HG03095 (cell line): ENCODE measurements around the gene UCN.
"Not testable (repeated sequence)": the region's sequence is repeated elsewhere in the genome, so short reads cannot be mapped to it uniquely, and the experiment has no call there.

Experiments used
- ATAC-seq: cut with Tn5 transposase; IDR thresholded peaks from one replicate; pipeline ENCODE4 v1.9.1; 2021; ENCODE audit warnings: moderate library complexity; ENCODE audit not compliant: unreplicated experiment

Gene UCN, protein sequence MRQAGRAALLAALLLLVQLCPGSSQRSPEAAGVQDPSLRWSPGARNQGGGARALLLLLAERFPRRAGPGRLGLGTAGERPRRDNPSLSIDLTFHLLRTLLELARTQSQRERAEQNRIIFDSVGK

DNA sequence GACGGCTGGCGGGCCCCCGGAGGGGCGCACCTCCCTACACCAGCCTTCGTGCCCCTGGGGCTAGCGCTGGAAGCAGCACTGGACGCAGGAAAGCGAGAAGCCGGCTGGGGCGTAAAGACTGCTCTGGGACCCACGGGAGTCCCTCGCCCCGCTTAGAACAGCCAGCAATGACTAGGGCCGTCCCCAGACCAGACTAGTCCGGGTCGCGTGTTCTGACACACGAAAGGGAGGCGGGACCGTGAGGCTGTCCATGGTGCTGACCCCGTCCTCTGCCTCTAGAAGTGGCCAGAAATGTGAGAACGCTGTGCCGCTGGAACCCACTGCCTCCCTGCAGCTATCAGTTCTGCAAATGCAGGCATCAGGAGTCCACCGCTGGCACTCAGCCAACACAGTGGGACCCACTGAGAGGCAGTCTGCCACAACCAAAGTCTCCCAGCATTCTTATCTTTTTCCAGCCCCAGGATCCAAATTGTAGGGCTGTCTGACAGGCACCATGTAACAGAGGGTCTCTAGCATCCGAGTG, at the start of gene UCN:
UCN (minus strand) TSS at position 87 of the 523 bp plus-strand sequence. CDS start 550 bp downstream, outside the sequence.
- ATAC-seq = no peak

DNA sequence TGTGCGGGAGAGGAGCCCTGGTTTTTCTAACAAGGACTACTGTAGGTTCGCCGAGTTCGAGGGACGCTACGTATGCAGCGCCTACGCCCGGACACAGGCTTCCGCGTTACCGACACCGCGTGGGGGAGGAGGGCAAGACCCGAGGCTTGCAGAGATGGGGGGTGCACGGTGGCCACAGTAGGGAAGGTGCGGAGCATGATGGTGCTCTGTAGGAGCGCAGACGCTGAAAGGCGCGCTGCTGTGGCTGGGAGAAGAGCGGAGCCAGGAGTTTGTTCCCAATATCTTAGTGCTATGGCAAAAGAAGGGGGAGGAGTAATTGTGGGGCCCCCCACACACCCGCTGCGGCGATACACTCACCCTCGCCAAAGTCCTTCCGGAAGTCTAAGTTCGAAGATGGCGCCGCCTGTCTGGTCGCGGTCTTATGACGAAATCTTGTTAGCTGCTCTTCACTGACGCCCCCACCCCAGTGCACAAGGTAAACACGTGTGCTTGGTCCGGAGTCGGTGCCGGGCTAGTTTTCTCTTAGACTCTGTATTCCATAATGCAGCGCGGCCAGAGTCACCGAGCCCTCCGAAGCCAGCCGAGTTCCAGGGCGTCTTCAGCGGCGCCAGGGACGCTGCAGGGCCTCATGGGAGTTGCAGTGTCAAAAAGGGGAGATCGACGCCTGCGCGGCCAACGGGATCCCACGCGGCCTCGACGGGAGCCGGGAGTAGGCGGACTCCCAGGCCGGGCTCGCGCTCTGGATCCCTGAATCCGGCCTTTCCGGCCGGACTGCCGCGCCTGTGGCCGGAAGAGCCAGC, 48.3 kb upstream of the UCN start, which contains the start of gene GTF3C2:
GTF3C2 (minus strand) TSS at position 383 of the 800 bp plus-strand sequence. CDS start 13,210 bp downstream, outside the sequence.
- peak; percentile 79 for ATAC-seq

DNA sequence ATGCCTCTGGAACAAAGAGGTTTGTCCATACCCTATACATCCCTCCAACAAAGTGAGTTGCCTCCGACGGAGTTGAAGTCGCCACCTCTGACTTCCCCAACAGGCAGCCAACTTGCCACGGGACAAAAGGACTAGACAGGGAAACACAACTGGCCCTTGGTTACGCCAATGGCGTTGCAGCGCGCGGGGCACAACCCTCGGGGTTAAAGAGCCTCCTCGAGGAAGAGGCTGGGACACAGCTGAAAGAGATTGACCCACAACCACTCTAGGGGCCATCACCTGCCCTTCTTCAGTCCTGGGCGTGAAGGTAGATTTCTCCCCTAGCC, 47.8 kb upstream of the UCN start:
- peak; percentile 31 for ATAC-seq

DNA sequence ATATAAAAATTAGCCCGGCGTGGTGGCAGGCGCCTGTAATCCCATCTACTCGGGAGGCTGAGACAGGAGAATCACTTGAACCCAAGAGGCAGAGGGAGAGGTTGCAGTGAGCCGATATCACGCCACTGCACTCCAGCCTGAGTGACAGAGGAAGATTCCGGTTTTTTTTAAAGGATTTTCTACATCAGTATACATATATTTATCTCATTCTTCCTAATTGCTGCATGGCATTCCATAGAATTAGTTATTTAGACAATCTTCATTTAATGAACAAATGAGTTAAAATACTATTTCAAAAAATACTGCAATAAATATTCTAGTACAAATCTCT, 46.3 kb upstream of the UCN start:
- ATAC-seq = no peak

DNA sequence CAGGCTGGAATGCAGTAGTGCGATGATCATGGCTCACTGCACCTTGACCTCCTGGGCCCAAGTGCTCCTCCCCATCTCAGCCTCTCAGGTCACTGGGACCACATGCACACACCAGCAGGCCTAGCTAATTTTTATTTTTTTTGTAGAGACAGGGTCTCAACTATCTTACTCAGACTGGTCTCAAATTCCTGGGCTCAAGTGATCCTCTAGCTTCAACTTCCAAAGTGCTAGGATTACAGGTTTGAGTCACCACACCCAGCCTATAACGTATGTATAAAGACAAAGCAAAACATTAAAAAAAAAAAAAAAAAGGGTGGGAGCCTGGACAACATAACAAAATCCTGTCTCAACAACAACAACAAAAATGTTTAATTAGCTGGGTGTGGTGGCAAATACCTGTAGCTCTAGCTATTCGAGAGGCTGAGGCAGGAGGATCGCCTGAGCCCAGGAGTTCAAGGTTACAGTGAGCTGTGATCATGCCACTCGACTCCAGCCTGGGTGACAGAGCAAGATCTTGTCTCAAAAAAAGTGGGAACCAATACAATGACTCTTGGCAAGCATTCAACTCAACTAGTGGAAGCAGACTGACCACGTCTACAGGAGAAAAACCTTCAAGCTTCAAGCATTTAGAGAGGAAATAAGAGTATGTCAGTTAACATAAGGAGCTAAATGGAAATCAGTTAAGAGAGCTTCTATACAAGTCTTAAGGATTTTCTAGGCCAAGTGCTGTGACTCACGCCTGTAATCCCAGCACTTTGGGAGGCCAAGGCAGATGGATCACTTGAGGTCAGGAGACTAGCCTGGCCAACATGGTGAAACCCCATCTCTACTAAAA, 45.7 kb upstream of the UCN start:
- ATAC-seq = no peak

DNA sequence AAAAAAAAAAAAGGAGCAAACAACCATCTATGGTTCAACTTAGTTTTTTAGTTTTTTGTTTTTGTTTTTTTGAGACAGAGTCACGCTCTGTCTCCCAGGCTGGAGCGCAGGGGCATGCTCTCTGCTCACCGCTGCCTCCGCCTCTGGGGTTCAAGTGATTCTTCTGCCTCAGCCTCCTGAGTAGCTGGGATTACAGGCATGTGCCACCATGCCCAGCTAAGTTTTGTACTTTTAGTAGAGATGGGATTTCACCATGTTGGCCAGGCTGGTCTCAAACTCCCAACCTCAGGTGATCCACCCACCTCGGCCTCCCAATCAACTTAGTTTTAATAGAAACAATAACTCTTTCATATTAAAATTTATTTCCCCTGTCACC, 45.1 kb upstream of the UCN start:
- not testable (repeated sequence) for ATAC-seq

DNA sequence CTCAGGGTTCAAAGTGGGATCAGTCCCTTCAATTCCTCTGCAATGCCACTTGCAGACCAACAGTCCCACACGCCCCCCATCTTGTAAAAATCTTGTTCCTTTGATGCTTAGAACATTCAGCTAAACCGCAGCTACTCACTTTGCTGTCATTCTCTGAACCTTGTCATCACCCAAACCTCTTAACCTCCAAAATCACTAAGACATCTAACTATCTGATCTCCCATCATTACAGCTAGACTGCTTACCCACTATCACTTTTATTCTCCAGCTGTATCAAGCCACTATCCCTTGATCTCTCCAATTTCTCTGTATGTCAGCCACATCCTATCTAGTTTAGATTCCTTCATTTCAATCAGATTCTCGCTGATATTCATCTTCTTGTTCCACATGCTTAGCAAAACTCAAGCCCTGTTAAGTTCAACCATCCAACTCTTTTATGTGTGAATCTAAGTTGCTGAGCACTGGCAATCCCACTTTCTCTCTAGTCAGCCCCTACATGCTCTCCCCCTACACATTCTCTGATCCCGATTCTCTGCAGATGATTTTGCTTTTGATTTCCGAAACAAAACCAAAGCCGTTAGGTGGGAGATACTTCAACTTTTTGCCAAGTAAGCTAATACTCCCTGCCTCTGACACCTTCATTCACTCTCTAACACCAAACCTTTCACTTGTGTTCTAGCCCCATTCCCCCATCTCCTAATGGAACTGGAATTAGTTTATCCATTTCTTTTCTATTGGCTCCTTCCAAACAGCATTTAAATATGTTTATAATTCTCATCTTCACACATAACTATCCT, 43.8 kb upstream of the UCN start:
- no peak for ATAC-seq

DNA sequence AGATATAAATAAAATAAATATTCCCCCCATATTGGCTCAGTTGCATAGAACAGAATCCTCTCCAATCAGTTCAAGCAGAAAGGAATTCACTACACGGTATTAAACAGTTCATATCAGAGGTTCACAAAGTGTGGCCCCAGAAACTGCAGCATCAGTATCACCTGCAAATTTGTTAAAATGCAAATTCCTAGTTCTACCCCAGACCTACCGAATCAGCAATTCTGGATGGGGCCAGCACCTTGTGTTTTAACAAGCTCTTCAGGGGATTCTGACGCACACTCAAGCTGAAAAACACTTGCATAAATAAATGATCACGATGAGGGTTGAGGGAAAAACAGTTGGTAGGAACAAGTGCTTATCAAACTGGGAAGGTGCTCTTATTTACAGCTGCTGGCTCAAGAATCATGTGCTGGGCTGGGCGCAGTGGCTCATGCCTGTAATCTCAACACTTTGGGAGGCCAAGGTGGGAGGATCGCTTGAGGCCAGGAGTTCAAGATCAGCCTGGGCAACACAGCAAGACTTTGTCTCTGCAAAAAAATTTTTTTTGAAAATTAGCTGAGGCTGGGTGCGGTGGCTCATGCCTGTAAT, 42.0 kb upstream of the UCN start:
- ATAC-seq = no peak

DNA sequence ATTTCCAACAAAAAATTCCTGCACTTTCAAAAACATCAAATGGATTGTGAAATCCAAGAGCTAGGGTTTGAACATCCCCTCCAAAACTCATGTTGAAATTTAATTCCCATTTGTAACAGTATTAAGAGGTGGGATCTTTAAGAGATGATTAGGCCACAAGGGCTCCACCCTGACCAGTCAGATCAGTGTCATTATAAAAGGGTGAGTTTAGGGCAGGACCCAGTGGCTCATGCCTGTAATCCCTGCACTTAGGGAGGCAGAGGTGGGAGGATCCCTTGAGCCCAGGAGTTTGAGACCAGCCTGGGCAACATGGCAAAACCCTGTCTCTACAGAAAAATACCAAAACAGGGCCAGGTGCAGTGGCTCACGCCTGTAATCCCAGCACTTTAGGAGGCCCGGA, 39.4 kb upstream of the UCN start:
- ATAC-seq = no peak

DNA sequence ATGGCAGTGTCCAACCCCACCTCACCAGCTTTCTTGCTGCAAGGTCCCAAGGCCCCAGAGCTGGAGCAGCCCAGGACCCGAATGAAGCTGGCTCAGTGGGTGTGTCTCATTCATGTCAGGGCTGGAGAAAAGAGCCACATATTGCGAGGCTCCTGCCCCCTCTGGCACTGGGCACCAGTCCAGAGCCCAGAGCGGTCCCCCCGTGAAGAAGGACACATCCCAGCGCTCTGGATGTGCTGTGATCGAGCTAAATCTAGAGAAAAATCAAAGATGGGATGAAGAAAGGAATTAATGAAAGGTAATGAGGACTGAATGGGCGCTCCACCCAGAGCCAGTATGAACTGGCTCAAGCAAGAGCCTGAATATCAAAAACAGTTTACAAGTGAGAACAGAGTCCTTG, 27.9 kb upstream of the UCN start:
- ATAC-seq = no peak

DNA sequence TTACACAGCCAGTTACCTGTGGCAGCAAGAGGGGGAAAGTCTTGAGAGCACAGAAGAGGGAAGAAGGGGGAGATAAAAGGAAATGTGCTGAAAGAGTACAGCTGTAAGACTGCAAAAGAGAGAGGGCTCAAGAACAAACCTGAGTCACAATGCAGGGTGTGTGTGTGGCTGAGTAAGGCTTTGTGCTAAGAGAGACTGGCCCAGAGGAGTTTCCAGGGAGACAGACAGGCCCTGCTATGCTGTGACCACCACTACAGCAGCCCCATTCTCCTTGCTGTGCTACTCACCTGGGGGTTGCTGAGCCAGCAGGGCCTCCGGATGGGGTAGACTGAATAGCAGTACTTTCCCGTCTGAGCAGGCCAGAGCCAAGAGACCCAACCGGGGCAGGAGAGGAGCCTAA, 27.1 kb upstream of the UCN start:
- ATAC-seq = no peak

DNA sequence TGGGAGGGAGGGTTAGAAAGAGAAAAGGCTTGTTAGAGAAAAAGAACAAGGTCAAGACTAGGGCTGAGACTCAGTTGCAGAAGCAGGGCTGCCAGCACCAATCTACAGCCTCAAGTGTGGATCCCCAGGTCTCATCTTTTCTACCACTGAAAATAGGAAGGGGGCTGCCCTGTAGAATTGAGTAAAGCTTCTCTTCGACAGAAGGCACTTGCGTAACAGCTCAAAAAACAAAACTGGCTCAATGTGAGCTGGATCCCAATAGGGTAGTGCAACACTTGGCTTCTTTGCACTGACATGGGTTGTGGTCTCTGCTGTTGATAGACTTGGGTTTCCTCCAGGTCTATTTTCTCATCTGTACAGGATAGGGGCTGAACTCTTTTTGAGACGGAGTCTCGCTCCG, 16.5 kb upstream of the UCN start:
- no peak for ATAC-seq

DNA sequence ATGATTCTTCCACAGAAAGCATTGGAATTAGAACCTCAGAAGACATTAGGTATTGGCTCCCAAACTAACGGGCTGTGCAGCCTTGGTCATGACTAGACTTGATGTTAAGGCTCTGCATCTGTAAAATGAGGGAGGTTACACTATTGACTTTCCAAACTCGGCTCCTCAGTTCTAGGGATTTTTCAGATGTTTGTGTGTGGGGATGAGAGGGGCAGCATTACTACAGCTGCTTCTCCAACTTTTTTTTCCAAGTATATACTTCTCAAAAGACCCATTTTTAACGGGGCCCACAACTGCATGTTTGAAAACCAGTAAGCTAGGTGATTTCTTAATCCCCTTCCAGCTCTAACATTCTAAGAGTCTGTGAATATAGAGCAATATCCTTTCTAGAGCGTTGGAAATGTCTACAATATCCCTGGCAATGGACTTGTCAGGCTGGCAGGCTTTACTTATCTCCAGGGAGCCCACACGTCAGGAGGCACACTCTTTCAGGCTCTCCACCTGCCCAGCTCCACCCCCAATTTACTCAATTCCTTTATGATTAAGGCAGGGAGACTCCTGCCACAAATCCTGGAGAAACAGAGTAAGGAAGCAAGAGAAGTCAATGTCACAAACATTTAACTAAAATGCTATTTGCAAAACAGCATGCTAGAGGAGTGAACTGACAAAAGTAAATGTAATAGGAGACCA, 15.5 kb upstream of the UCN start:
- no peak for ATAC-seq

DNA sequence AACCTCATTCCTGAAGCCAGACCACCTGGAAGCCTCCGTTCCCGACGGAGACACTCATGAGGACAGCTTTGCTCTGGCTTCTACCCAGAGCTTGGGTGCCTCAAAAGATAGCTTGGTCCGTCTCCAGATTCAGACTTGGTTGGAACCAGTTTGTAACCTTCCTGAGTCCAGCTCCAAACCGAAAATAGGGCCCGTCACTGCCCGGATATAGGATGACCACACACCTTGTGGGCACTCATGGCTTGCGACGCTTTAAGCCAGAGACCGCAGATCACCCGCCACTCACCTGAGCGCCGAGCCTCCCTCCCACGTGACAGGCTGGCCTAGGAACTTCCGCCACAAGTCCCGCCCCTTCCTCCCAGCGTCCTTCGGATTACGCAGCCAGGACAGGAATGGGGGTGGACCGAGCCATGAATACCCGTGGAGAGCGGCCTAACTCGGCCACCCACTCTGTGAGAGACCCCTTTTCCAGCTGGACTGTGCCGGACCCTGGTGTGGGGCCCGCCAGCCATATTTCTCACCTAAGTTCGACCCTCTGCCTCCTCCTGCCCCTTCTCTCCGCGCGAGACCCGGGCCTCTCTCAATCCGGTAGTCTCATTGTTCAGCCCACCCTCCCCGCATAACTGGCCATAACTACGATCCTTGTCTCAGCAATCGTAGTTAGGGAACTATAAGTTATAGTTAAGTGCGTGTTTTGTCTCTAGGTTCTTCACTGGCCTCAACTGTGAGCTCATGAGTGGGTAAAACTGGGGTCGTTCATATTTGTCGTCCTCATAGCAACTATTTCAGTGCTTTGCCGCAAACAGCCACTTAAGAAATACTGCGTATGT, 14.7 kb upstream of the UCN start, which contains the start of gene MPV17:
MPV17 (minus strand) TSS at position 332 of the 830 bp plus-strand sequence. CDS start 580 bp downstream, outside the sequence.
- ATAC-seq = peak; percentile 93

DNA sequence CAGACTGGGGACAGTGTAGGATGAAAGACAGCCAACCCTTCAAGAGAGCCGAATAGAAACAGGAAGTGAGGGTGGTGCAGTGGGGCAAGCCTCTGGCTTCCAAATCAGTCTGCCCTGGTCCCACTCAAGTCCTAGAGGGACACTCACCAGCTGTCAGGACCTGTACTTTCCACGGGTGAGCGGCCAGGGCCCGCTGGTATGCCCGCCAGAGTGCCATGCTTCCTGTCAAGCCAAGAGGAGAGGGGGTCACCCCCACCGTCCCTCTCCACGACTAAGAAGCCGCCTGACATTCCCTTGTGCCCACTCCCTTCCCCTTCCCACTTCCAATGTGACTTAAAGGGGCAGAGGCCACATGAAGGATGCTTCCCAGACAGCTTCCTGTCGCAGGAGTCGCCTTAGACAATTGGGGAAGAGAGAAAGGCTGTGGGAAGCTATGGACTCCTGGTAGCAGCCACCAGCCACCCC, 14.1 kb upstream of the UCN start:
- no peak for ATAC-seq

DNA sequence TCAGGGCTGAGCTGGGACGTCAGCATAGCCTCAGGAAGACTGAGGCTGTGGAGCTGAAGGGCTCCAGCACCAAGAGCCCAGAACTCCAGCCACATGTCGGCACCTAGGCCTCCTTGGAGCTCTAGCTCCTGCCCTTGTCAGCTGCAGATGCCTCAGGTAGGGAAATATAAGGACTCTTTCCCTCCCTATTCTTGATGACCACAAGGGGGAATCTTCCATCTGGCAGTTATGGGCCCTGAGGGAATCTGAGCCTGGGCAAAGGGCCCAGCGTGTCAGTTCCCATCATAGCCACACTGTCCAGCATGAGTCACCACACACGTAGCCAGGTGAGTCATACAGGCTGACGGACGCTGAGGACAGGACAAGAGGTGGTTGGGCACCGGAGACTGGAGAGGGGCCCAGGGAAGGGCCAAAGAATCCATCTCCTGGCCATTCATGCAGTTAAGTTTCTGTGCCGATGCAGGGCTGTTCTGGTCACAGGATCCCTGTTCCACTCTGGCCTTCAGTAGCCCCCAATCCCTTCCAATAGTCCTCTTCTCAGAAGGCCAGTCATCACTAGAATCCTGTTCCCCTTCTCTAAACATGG, 12.8 kb upstream of the UCN start:
- no peak for ATAC-seq

DNA sequence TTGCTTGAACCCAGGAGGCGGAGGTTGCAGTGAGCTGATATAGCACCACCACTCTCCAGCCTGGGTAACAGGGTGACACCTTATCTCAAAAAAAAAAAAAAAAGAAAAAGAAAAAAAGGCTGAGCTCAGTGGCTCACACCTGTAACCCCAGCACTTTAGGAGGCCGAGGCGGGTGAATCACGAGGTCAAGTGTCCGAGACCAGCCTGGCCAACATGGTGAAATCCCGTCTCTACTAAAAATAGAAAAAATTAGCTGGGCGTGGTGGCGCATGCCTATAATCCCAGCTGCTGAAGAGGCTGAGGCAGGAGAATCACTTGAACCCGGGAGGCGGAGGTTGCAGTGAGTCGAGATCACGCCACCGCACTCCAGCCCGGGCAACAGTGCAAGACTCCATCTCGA, 11.6 kb upstream of the UCN start:
- ATAC-seq = not testable (repeated sequence)

DNA sequence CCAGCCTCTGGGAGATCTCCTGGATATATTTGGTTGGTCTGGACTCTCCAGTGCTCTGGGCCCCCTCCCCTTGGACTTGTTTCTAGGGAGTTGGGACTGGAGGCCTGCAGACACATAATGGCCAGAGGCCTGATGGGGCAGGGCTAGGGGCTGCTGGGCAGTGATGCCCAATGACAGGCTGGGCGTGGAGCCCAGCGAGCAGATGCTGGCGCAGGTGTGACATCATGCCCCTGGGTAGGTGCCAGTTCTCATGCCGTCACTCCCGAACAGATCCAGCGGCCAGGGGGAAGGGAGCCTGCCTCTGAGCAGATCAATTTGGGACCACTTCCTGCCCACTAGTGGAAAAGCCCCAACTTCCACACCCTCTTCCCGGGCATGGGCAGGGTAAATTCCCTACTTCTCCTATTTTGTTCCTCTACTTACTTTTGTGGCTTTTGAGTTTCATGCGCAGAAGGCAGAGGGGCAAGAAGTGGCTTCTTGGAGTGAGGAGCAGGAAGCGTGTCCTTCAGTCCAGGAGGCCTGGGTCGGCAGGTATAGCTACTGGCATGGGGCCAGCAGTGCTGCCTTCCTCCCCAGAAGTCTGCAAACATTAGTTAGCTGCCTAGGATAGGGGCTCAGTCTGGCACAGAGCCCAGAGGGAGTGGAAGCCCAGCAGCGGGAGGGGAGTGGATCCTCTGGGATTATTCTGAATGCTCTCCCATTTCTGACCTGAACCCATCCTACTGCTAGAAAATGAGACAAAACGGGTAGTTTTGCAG, 8.6 kb upstream of the UCN start:
- ATAC-seq = no peak
